ENCODE measurements around the gene ABR. TPM values are rescaled to one million over a fixed set of nuclear protein-coding genes. Genes with fewer than 3 reads are reported as not detected.
A peak's percentile ranks its signal among the peaks of the same experiment; 100 is the strongest.
"Not testable (repeated sequence)": the region's sequence is repeated elsewhere in the genome, so short reads cannot be mapped to it uniquely, and the experiment has no call there.

Gene ABR
- total RNA-seq, 1 donor from 2014 or later, result 195 TPM

- no peak for DNase-seq (ENCODE audit: low read depth)
- H3K4me3 ChIP-seq (ENCODE audit: low read depth, low read length), result no peak overlapping the region
- TF ChIP-seq, protein P1, sequence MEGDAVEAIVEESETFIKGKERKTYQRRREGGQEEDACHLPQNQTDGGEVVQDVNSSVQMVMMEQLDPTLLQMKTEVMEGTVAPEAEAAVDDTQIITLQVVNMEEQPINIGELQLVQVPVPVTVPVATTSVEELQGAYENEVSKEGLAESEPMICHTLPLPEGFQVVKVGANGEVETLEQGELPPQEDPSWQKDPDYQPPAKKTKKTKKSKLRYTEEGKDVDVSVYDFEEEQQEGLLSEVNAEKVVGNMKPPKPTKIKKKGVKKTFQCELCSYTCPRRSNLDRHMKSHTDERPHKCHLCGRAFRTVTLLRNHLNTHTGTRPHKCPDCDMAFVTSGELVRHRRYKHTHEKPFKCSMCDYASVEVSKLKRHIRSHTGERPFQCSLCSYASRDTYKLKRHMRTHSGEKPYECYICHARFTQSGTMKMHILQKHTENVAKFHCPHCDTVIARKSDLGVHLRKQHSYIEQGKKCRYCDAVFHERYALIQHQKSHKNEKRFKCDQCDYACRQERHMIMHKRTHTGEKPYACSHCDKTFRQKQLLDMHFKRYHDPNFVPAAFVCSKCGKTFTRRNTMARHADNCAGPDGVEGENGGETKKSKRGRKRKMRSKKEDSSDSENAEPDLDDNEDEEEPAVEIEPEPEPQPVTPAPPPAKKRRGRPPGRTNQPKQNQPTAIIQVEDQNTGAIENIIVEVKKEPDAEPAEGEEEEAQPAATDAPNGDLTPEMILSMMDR (conservative IDR thresholded peaks at IDR 0.05; ENCODE audit: low read depth, low read length), result no peak
Measured at GRCh38 chr17:1002771-1003555, 176.8 kb downstream of the ABR start.

GRCh38 chr17:1002412-1002753 lies 177.4 kb downstream of the ABR start:
- no peak overlapping the region for H3K4me3 ChIP-seq (ENCODE audit: low read depth, low read length)
- TF ChIP-seq, protein P1 (conservative IDR thresholded peaks at IDR 0.05; ENCODE audit: low read depth, low read length), result no peak
- no peak for DNase-seq (ENCODE audit: low read depth)

DNA sequence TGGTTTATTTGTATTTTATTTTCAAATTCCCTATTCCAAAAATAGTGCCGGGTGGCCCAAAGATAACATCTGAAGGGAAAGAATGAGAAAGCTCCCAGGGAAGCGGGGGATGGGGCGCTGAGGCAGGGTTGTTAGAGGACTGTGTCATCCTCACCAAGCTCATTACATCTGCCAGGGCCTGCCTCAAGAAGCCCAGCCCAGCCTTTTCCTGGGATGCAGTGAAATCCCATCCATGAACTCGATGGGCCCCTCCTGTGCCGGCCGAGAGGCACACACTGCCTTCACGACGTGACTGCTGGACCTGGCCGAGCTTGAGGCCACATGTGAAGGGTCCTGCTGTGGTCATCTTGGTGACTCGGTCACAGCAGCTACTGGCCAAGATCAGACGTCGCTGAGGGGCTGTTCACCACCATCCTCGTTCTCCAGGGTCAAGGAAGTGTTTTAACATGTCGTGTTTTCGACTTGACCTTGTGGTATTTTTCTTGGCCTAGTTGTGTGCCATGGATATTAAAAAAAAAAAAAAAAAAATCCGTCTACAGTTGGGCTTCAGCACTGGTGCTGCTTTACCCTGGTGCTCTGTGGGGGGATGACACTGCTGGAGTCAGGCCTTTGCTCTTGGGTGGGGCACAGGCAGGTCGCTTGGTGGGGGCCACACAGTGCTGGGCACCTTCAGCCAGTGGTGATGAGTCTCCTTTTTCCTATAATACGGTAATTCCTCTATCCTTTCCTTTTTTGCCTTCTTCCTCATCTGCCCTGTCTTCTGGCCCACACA lies 178.0 kb downstream of the ABR start:
- TF ChIP-seq, protein P1 (conservative IDR thresholded peaks at IDR 0.05; ENCODE audit: low read depth, low read length), result no peak
- H3K4me3 ChIP-seq (ENCODE audit: low read depth, low read length), result no peak overlapping the region
- no peak for DNase-seq (ENCODE audit: low read depth)

DNA sequence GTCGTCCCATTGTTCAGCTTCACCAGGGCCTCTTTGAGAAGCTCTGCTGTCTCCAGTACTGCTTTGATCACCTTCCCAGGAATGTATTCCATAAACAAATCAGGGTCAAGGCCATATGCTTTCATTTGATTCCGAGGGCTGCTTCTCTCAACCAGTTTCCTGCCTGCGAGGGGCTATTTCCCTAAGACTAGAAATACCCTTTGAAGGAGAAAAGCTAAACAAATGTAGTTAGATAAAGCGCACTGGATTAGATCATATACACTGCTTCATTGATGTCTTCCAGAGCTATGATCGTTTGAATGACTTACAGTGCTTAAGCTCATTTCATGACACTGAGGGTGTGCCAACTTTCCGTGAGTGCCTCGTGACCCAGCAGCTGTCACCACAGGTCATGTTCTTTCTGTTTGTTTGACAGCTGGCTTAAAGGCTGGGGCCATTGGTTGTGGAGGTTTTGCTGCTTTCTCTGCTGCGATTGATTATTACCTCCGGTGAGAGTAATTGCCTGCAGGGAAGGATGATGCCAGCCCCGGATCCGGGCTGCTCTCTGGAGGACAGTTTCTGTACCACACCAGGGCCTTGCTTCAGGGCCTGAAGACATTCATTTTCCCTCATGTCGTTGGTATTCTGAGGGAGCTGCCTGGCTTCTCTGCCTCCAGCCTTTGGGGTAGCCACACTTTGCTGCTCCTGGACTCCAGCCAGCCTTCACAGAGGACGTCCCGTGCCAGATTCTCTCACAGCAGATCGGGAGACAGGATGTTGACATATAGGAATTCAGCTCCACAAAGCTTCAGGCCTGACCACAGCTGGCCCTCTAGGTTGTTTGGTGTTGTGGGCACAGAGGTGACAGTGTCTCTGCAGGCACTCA lies 179.0 kb downstream of the ABR start:
- TF ChIP-seq, protein P1 (conservative IDR thresholded peaks at IDR 0.05; ENCODE audit: low read depth, low read length), result no peak
- no peak for DNase-seq (ENCODE audit: low read depth)
- no peak overlapping the region for H3K4me3 ChIP-seq (ENCODE audit: low read depth, low read length)

DNA sequence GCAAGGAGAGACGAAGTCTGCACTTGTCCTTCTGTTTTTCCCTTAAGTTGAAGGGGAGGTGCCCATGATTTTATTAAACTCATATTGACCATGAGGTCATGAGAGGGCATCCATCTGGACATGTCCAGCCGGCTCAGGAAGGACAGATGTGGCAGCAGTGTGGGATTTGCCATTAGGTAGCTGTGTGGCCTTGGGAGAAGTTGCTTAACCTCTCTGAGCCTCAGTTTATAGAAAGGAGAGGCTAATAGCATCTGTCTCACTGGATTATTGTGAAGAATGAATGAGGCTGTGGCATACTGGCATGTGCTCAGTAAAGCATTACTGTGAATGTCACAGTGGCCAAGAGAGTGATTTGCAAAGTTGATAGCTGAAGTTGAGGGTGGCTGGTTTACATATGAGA lies 181.7 kb downstream of the ABR start:
- TF ChIP-seq, protein P1 (conservative IDR thresholded peaks at IDR 0.05; ENCODE audit: low read depth, low read length), result no peak
- DNase-seq (ENCODE audit: low read depth), result no peak
- H3K4me3 ChIP-seq (ENCODE audit: low read depth, low read length), result peak overlapping the region; percentile 95

DNA sequence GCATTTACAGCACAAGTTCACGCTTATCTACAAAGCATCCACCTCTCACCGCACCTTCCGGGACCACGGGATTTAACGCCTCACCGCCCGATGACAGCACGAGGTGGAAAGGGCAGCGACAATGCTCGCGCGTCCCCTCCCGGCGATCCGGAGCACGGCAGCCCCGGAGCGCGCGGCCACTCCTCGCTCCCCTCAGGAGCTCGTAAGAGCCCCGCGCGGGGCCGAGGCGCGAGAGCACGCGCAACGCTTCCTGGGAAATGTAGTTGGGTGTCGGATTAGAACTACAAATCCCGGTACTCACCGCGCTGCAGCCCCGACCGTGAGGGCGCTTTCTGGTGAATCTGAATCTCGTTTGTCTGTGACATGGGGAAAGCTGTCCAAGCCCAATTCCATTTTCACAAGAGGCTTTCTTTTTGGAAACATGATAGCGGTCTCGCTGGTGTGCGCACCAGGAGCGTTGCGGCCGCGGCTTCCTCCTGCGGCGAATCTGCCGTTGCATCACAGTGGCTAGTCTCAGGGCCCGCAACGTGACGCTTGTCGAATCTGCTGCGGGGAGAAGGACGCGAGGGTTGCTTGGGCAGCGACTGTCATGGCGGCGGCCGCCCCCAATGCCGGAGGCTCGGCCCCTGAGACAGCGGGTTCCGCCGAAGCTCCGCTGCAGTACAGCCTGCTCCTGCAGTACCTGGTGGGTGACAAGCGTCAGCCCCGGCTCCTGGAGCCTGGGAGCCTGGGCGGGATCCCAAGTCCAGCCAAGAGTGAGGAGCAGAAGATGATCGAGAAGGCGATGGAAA lies 183.0 kb downstream of the ABR start, which contains the start of gene TIMM22:
Gene TIMM22, plus strand, starts transcription at position 576 of the 791 bp plus-strand sequence. Its CDS starts 14 bp downstream, at position 590.
- peak within 1 kb of the TSS; percentile 95 for H3K4me3 ChIP-seq (ENCODE audit: low read depth, low read length)
- TF ChIP-seq, protein P1 (conservative IDR thresholded peaks at IDR 0.05; ENCODE audit: low read depth, low read length), result peak; percentile 79
- DNase-seq (ENCODE audit: low read depth), result peak; percentile 91

DNA sequence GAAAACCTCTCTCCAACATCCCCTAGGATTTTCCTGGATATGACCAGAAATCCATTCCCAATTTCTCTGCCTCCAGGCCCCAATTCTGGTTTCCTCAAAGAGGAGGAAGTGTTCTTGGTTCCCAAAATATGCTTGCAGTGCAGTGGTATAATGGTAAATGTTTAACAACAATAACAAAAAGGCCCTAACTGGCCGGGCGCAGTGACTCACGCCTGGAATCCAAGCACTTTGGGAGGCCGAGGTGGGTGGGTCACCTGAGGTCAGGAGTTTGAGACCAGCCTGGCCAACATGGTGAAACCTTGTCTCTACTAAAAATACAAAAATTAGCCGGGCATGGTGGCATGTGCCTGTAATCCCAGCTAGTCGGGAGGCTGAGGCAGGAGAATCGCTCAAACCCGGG lies 184.5 kb downstream of the ABR start:
- H3K4me3 ChIP-seq (ENCODE audit: low read depth, low read length), result not testable (repeated sequence)
- DNase-seq (ENCODE audit: low read depth), result peak; percentile 46
